NOMO-1 treated with dmso at 0.1 percent for 144 hours (cell line): Measurements from ENCODE around the gene PSME2.

Experiments used
- DNase-seq: peaks from one replicate; lab custom pipeline; 2025; ENCODE audit not compliant: unreplicated experiment; lab: John Stamatoyannopoulos, UW

PSME2 gene

DNA sequence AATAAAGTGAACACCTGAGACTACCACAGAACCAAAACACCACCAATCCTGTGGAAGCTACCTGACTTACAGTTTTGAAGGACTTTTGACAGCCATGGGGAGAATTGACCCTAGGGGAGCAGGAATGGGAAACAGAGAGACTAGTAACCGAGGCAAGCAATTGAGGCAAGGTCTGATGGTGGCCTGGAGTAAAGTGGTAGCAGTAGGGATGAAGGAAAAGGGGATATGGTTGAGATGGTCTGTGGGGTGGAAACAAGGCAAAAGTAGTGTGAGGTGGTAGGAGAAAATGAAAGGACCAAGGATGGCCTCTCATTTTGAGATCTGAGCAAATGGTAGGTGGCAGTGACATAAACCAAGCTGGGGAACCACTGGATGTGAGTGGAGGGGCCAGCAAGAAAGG is 10.4 kb upstream of the PSME2 start:
- DNase-seq = no peak

DNA sequence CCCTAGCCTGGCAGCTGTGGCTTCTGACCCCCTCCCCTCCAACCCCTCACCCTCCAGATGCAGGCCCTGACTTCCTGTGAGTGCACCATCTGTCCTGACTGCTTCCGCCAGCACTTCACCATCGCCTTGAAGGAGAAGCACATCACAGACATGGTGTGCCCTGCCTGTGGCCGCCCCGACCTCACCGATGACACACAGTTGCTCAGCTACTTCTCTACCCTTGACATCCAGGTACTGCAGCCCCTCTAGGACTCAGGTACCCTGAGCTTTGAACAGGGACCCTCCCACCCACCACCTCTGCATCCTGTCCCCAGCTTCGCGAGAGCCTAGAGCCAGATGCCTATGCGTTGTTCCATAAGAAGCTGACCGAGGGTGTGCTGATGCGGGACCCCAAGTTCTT is 8.7 kb upstream of the PSME2 start:
- no peak for DNase-seq

- no peak for DNase-seq
Measured at GRCh38 chr14:24151404-24152080, 5.1 kb upstream of the PSME2 start.

- DNase-seq = no peak
Measured at GRCh38 chr14:24150993-24151392, 4.6 kb upstream of the PSME2 start.

DNA sequence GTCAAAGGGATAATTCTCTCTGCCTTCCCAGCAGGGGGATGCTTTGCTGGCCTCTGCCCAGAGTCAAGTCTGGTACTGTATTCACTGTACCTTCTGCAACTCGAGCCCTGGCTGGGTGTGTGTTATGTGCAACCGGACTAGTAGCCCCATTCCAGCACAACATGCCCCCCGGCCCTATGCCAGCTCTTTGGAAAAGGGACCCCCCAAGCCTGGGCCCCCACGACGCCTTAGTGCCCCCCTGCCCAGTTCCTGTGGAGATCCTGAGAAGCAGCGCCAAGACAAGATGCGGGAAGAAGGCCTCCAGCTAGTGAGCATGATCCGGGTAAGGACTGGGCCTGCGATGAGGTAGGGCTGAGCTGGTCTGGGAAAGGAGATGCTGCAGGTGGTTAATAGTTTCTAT is 4.2 kb upstream of the PSME2 start:
- no peak for DNase-seq

DNA sequence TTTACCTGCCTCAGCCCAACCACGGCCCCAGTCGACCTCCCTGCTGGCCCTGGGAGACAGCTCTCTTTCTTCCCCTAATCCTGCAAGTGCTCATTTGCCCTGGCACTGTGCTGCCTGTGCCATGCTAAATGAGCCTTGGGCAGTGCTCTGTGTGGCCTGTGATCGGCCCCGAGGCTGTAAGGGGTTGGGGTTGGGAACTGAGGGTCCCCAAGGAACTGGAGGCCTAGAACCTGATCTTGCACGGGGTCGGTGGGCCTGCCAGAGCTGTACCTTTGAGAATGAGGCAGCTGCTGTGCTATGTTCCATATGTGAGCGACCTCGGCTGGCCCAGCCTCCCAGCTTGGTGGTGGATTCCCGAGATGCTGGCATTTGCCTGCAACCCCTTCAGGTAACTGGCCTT is 3.7 kb upstream of the PSME2 start:
- no peak for DNase-seq

DNA sequence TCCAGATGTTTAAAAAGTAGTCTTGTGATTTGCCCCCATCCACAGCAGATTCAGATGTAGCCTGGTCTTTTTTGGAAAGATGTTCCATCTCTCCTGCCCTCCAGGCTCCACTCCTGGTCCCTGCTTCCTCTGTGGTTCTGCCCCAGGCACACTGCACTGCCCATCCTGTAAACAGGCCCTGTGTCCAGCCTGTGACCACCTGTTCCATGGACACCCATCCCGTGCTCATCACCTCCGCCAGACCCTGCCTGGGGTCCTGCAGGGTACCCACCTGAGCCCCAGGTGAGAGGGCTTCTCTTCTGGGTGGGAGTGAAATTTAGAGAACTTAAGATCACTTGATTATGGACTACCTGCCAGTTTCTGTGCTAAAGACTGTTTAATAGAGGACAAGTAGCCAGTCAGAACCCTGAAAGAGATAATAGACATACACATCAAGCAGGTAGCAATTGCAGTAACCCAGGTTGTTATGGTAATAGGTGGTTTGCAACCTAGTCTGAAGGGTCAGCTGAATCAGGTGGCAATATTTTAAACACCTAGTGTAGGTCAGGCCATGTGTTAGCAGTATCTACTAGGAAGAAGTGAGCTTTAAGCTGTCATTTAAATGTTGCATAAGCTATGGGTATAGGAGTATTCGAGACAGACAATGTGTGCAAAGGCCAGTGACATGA is 3.0 kb upstream of the PSME2 start:
- no peak for DNase-seq

DNA sequence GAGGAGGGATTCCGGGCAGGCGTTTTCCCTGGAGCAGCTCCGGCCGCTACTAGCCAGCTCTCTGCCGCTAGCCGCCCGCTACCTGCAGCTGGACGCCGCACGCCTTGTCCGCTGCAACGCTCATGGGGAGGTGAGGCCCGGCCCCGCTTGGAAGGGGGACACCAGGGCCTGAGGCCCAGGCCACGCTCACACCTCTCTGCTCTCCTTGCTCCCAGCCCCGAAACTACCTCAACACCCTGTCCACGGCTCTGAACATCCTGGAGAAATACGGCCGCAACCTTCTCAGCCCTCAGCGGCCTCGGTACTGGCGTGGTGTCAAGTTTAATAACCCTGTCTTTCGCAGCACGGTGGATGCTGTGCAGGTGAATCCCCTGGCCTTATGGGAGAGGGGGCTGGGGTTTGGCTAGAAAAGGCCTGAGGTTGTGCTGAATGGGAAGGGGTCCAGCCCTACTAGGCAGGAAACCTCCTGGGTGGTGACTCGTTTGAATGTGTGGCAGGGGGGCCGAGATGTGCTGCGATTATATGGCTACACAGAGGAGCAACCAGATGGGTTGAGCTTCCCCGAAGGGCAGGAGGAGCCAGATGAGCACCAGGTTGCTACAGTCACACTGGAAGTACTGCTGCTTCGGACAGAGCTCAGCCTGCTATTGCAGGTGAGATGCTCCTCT is 1.5 kb upstream of the PSME2 start:
- no peak for DNase-seq

GRCh38 chr14:24146978-24147760 is 759 bp upstream of the PSME2 start, which contains the start of gene RNF31:
Gene RNF31 (plus strand): TSS chr14:24147498. CDS start chr14:24147699, 201 bp downstream.
- peak; percentile 98 for DNase-seq

DNA sequence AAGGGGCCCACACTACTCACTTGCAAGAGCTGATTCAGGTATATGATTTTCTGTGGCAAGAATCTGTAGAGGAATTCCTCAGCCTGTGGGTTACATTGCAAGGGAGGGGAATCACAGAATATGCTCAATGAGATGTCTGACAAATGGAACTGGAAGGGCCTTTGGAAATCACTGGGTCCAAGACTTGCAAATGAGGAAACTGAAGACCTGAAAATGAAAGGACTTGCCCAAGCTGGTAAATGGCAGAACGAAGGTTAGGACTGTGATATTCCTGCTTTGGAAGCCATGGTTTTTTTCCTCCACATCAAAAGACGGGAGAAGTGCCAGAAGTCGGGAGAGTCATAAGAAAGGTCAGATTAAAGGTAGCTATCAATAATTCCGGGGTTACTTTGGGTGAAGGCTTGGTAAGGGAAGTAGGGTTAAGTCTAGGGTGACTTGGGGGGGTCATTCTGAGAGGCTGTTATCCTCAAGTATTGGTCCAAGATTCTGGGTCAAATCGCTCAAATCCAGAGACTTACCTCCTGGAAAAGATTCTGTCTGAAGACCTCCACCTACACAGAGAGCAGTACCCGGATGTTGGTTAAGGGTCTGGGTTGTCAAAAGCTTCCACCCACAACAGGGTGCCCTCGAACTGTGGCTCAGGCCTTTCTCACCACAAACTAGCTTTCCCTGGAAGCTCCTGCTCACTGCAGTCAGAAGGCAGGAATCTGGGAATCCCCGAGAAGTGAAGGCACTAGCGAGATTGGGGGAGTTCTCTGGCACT is 539 bp downstream of the PSME2 start:
- peak; percentile 23 for DNase-seq

- no peak for DNase-seq
Measured at GRCh38 chr14:24145219-24145618, 1.2 kb downstream of the PSME2 start.

DNA sequence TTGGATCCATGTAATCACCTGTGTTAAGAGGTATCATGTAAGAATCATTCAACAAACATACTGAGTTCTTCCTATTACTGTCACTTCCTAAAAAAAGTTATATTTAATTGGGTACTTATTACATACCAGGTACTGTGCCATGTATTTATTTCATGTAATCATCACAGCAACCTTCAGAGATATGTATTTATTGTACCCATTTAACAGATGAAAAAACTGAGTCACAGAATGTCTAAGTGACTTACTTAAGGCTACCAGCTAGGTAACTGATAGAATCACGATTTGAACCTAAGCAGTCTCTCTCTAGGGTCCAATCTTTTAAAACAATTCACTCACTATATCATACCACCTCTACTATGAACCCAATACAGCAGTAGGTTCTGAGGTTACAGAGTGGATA is 2.0 kb downstream of the PSME2 start:
- no peak for DNase-seq

DNA sequence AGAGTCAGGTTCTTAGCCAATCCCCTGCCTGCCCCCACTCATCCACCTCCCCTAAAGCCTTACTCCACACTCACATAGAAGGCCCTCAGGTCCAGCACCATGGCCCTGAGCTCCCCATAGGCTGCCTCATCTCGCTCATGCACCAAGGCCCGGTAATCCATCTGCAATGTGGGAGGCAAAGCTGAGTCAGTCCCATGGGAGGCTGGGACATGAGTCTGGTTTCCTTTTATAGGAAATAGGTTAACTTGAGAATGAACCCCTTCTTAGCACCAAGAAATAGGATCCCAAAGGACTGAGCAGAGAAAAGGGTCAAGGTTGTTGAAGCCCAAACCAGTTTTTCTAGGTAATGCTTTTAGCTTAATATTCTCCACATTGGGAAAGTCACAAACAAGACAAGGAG is 2.9 kb downstream of the PSME2 start:
- no peak for DNase-seq

DNA sequence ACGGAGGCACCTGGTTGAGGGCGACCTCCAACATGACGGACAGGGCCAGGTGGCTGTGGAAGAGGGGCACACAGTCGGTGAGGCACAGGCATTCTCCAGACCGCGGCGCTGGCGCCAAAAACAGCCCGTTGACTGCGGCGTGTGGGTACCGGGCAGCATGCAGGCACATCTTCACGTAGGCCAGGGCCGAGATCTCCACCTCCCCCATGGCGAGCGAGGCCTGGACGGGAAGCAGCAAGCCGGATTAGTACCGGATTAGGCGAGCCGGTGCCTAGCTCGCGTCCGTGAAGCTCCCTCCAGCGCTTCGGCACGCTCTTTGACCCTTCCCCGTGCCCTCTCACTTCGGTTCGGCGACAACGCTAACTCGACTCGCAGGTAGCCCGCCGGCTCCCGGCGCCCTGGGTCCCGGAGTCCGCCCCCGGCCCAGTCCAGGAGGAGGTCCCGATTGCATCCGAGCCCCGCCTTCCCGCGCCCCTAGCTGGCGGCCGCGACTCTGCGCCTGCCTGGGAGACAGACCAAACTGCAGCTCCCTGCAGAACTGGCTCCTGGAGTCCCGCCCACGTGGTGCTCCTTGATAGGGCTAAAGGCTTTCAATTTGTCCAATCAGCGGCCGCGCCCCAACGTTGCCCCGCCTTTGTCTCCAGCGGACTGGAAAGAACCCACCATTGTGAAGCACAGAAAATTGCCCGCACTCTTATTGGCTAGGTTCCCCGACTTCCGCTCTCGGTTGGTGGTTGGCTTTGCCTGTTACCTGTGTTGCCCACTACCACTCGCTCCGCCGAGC is 5.1 kb downstream of the PSME2 start, which contains the start of gene EMC9:
Gene EMC9 (minus strand): TSS at position 495 of the 784 bp plus-strand sequence. CDS start 287 bp downstream, at position 208.
- peak; percentile 98 for DNase-seq

DNA sequence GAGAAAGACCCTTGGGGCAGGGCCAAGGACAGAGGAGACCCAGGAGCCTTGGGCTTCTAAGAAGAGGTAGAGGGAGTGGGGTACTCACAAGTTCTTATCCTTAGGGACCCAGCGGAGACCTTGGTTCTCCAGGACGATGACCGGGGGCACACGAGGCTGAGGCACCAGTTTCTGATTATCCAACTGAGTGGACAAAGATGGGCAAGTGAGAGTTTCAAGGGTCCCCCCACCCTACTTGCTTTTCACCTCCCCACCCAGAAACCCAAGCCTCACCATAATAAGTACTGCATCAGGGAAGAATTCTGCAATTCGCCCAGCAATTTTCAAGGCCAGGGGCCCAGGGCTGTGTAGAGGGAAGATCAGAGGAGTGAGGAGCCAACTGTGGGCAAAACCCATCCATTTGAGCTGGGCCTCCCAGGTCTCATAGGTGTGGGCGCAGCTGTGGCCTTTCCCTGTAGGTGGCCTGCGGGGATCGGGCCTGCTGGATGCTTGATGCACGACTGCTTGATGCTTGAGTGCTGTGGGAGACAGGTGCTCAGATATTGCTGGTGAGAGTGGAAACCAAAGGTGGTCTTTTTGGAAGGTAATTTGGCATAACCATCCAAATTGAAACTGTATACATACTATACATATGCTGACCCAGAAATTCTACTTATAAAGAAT is 7.0 kb downstream of the PSME2 start:
- DNase-seq = no peak

DNA sequence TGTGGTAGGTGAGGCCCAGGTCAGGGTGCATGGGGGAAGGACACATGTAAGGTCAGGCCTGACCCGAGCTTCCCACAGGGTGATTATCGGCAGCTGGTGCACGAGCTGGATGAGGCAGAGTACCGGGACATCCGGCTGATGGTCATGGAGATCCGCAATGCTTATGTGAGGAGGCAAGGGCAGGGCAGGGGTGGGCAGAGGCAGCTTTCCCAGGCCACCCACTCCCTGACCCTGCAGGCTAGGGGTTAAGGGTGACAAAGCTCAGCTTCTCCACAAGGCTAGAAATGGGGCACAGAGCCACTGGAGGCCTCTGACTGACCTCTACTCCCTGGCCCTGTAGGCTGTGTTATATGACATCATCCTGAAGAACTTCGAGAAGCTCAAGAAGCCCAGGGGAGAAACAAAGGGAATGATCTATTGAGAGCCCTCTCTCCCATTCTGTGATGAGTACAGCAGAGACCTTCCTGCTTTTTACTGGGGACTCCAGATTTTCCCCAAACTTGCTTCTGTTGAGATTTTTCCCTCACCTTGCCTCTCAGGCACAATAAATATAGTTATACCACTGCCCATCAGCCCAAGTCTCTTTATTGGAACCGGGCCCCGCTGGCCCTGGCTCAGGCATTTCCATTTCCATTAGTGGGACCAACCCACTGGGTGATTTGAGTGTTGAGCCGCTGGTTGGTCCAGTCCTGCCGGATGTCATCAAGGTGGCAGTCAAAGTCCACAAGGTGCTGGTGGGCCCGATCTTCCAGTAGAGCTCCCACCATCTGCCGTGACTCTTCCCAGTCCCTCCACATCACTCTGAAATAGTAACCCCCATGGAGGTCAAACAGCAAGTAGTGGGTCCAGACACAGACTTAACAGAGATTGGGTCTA is 7.8 kb downstream of the PSME2 start:
- DNase-seq = no peak

GRCh38 chr14:24137529-24138395 is 8.6 kb downstream of the PSME2 start:
- no peak for DNase-seq
